Endothelial cell of umbilical vein (primary cell): ENCODE results near the gene CFAP61. TPM values are rescaled to one million over a fixed set of nuclear protein-coding genes. Genes with fewer than 3 reads are reported as not detected.

Source experiments
- BruUV-seq: library from RNA; stranded (reverse); fragments of 400-500 nt; replicated peaks from 2 replicates; lab custom pipeline; 2021; lab: Mats Ljungman, UMichigan
- CTCF ChIA-PET: fragments of 300-600, 350-600 bp; sonication (Branson Sonifier 250); formaldehyde crosslinking; loops from one replicate; lab custom pipeline; 2021; ENCODE audit warnings: antibody characterized with exemption, inconsistent platforms; lab: Charles Lee
- POLR2A ChIA-PET: fragments of 300-600, 350-600 bp; sonication (Branson Sonifier 250); formaldehyde crosslinking; loops from one replicate; lab custom pipeline; 2021; ENCODE audit warnings: antibody characterized with exemption, inconsistent platforms; lab: Charles Lee
- DNase-seq: peaks from one replicate; pipeline ENCODE4 v3.0.0-alpha.2; 2011; ENCODE audit warnings: low read depth, low spot score
- FAIRE-seq: peaks from 2 replicates; lab custom pipeline; 2011; peaks lifted over from hg19 to GRCh38; lab: Jason Lieb, UNC
- H2AFZ ChIP-seq: 2 replicates; pipeline ENCODE4 v1.6.0; 2012; ENCODE audit warnings: low read depth, low read length, control low read depth, inconsistent platforms
- H3K27ac ChIP-seq: 2 replicates; pipeline ENCODE4 v1.5.1; 2011; ENCODE audit warnings: low read depth, mild to moderate bottlenecking, control low read depth, low read length, moderate library complexity; ENCODE audit not compliant: insufficient read depth
- H3K27me3 ChIP-seq, 2 experiments: 2 replicates each; pipeline versions ENCODE4 v1.6.0 to v1.6.1; 2011; ENCODE audit warnings: low read length in 2 of 2, mixed read lengths in 1 of 2; ENCODE audit not compliant: control insufficient read depth in 2 of 2, insufficient read depth in 2 of 2
- H3K36me3 ChIP-seq, 2 experiments: 2 replicates in 1 of 2; 3 replicates in 1 of 2; pipeline ENCODE4 v1.5.1; 2011; ENCODE audit warnings: low read length in 2 of 2, mild to moderate bottlenecking in 1 of 2, moderate library complexity in 1 of 2; ENCODE audit not compliant: control insufficient read depth in 2 of 2, insufficient read depth in 2 of 2; ENCODE audit errors: extremely low read depth in 1 of 2
- H3K4me1 ChIP-seq: 3 replicates; pipeline ENCODE4 v1.5.1; 2011; ENCODE audit warnings: mild to moderate bottlenecking, low read length; ENCODE audit not compliant: control insufficient read depth, insufficient read depth; ENCODE audit errors: extremely low read depth
- H3K4me2 ChIP-seq: 2 replicates; pipeline ENCODE4 v1.6.1; 2011; ENCODE audit warnings: low read length, control low read depth, mixed read lengths; ENCODE audit not compliant: insufficient read depth
- H3K4me3 ChIP-seq, 3 experiments: fragments of 200-600 bp in 1 of 3; sonication (generic), shearing (Covaris generic) in 1 of 3; replicated peaks in 1 of 3; 2 replicates each; pipeline ENCODE4 v1.5.1; 2011 to 2016; ENCODE audit warnings: control low read depth in 3 of 3, low read length in 3 of 3, mild to moderate bottlenecking in 2 of 3, inconsistent platforms in 1 of 3, low read depth in 1 of 3, moderate library complexity in 1 of 3; ENCODE audit not compliant: insufficient read depth in 1 of 3
- H3K79me2 ChIP-seq: 2 replicates; pipeline ENCODE4 v1.6.0; 2012; ENCODE audit warnings: low read length, inconsistent platforms; ENCODE audit not compliant: control insufficient read depth, insufficient read depth
- H3K9ac ChIP-seq: replicated peaks from 2 replicates; pipeline ENCODE3; 2011; ENCODE audit warnings: low read length, control low read depth; ENCODE audit not compliant: insufficient read depth; ENCODE audit errors: extremely low read depth
- H3K9me1 ChIP-seq: replicated peaks from 3 replicates; pipeline ENCODE4 v1.6.0; 2011; ENCODE audit warnings: mild to moderate bottlenecking, low read length; ENCODE audit not compliant: control insufficient read depth, insufficient read depth; ENCODE audit errors: extremely low read depth
- H3K9me3 ChIP-seq: replicated peaks from 2 replicates; pipeline ENCODE4 v1.5.1; 2012; ENCODE audit warnings: low read length, inconsistent platforms; ENCODE audit not compliant: control insufficient read depth, insufficient read depth
- H4K20me1 ChIP-seq: replicated peaks from 2 replicates; pipeline ENCODE3; 2011; ENCODE audit warnings: mild to moderate bottlenecking, low read length; ENCODE audit not compliant: control insufficient read depth, insufficient read depth; ENCODE audit errors: extremely low read depth
- CTCF ChIP-seq, 2 donors: IDR thresholded peaks; 1 replicate in 1 of 2; 2 replicates in 1 of 2; pipeline ENCODE4 v1.5.1; 2011; ENCODE audit warnings: low read length in 2 of 2, mild to moderate bottlenecking in 2 of 2, moderate library complexity in 2 of 2, control low read depth in 1 of 2, inconsistent platforms in 1 of 2, low read depth in 1 of 2; ENCODE audit not compliant: insufficient read depth in 1 of 2; ENCODE audit errors: extremely low read depth in 1 of 2
- EZH2 ChIP-seq: IDR thresholded peaks from 2 replicates; pipeline ENCODE4 v1.6.1; 2012; ENCODE audit warnings: borderline replicate concordance, low read depth, mild to moderate bottlenecking, moderate library complexity, low read length, inconsistent platforms; ENCODE audit not compliant: severe bottlenecking
- FOS ChIP-seq: IDR thresholded peaks from 2 replicates; pipeline ENCODE4 v1.6.1; 2011; ENCODE audit warnings: mild to moderate bottlenecking, low read length, moderate library complexity, borderline replicate concordance; ENCODE audit not compliant: insufficient read depth
- GATA2 ChIP-seq: IDR thresholded peaks from 2 replicates; pipeline ENCODE4 v1.7.0; 2011; ENCODE audit warnings: low read depth, mild to moderate bottlenecking, moderate library complexity, mixed read lengths, low read length; ENCODE audit not compliant: insufficient read length, insufficient read depth
- JUN ChIP-seq: IDR thresholded peaks from 2 replicates; pipeline ENCODE4 v1.6.1; 2011; ENCODE audit warnings: borderline replicate concordance, low read depth; ENCODE audit not compliant: insufficient read length, insufficient read depth
- MYC ChIP-seq: IDR thresholded peaks from one replicate; pipeline ENCODE4 v1.6.1; 2011; ENCODE audit warnings: mild to moderate bottlenecking, low read depth, low read length
- POLR2A ChIP-seq: IDR thresholded peaks from 2 replicates; pipeline ENCODE4 v1.6.1; 2012; ENCODE audit warnings: low read depth, mild to moderate bottlenecking, control low read depth, low read length
- POLR2AphosphoS5 ChIP-seq: IDR thresholded peaks from 2 replicates; pipeline ENCODE4 v1.6.1; 2012; ENCODE audit warnings: low read depth, mild to moderate bottlenecking, control low read depth, low read length, moderate library complexity; ENCODE audit not compliant: insufficient read depth
- dilution Hi-C: fragments of 300-500 bp; cut with MboI; formaldehyde crosslinking; loops from one replicate; pipeline ENCODE4 v1.15.0; 2019; ENCODE audit warnings: low sequenced_read_pairs; ENCODE audit not compliant: extremely low pct_ligation_motif_present
- intact Hi-C: fragments of 100-400 bp; cut with micrococcal nuclease; formaldehyde crosslinking; loops from one replicate; pipeline ENCODE4 v1.10.0; 2022
- polyA plus RNA-seq, 4 experiments: library from polyadenylated mRNA; depleted of rRNA in 3 of 4; stranded (reverse) in 3 of 4; unstranded in 1 of 4; fragments of >200 nt; gene quantifications; 2 replicates each; pipeline versions ENCODE4 v1.2.1 to v1.2.3, GENCODE V29; 2011 to 2012; ENCODE audit warnings: missing spikeins in 1 of 4
- total RNA-seq: library from RNA; stranded (reverse); gene quantifications from 2 replicates; pipeline ENCODE4 v1.2.3, GENCODE V29; 2021
- TF ChIP-seq, protein P1 (sequence below): IDR thresholded peaks from 2 replicates; pipeline ENCODE4 v1.6.1; 2011; ENCODE audit not compliant: insufficient read depth, insufficient read length

CFAP61 gene
- total and polyA plus RNA-seq, 2 donors (not counting 3 experiments of a cell fraction or from before 2014, with no cell fraction given), result not detected

- H2AFZ ChIP-seq, result no peak overlapping the region
- H3K79me2 ChIP-seq, result no peaks in the 10 kb centered on the region
- no peaks in the 10 kb centered on the region for H3K27me3 ChIP-seq
- BruUV-seq, result no TSS peak
- TF ChIP-seq, protein P1, sequence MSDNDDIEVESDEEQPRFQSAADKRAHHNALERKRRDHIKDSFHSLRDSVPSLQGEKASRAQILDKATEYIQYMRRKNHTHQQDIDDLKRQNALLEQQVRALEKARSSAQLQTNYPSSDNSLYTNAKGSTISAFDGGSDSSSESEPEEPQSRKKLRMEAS, result no peak
- TF ChIP-seq MYC, result no peak
- no peak for TF ChIP-seq EZH2
- no peak for TF ChIP-seq CTCF (IDR thresholded peaks at IDR 0.05; ENCODE audit: extremely low read depth in 1 of 2, insufficient read depth in 1 of 2, low read depth in 1 of 2, low read length in 2 of 2)
- TF ChIP-seq FOS, result no peak
- TF ChIP-seq POLR2A, result no peak
- TF ChIP-seq POLR2AphosphoS5, result no peak
- TF ChIP-seq GATA2, result no peak
- TF ChIP-seq JUN, result no peak
- H3K9me1 ChIP-seq, result no peaks in the 10 kb centered on the region
- H3K36me3 ChIP-seq, result no peaks in the 10 kb centered on the region
- dilution Hi-C loops, result no loop called here
- no peaks in the 10 kb centered on the region for H3K4me1 ChIP-seq
- no peak for FAIRE-seq
- no peak overlapping the region for H3K4me3 ChIP-seq
- CTCF ChIA-PET, result no interaction called here
- H3K9me3 ChIP-seq, result no peaks in the 10 kb centered on the region
- H4K20me1 ChIP-seq, result no peaks in the 10 kb centered on the region
- POLR2A ChIA-PET, result no interaction called here
- H3K27ac ChIP-seq, result no peak overlapping the region
- no peak overlapping the region for H3K9ac ChIP-seq
- intact Hi-C loops, result no loop called here
- DNase-seq, result no peak
- H3K4me2 ChIP-seq, result no peak overlapping the region
Observed at GRCh38 chr20:20295621-20296498, 243.5 kb downstream of the CFAP61 start.
